GM19035 (cell line): ENCODE results near the gene POLE4.
A peak's percentile ranks its signal among the peaks of the same experiment; 100 is the strongest.

Source experiments
- ATAC-seq: cut with Tn5 transposase; IDR thresholded peaks from one replicate; pipeline ENCODE4 v1.9.1; 2021; ENCODE audit not compliant: unreplicated experiment

POLE4 gene

DNA sequence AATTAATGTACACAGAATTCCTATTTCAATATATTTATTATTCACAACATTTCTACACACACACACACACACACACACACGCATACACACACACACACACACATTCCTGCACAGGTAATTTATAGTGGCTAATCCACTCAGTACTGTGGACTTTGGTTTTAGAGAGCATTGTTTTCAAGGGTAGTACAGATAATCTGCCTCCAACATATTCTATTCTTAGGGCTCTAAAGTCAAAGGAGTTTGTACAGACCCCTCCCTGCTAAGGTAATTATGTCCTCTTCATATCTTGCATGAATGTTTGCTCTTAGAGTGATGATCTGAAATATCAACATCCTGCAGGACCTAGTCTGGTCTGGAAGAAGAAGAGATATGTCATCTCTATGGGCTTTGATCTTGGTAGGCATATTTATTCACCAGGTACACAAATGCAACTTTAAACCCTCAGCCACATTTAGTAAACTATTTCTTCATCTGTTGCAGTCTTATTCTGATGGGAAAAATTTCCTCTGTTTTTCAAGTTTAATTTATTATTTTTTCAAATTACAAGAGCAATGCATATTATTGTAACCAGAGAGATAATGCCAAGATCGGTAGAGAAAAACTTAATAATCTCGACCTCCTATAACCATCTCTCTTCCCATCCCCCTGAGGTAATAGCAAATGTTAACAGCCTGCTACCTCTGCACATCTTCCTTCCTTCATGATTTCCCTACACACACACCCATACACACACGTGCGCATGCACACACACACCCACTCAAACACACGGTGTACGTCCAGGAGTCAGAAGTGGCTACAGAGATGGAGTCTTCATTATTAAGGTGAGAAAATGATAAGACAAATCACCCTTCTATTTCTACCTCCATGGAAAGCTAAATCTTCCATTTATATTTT, 18.3 kb upstream of the POLE4 start:
- ATAC-seq, result no peak

DNA sequence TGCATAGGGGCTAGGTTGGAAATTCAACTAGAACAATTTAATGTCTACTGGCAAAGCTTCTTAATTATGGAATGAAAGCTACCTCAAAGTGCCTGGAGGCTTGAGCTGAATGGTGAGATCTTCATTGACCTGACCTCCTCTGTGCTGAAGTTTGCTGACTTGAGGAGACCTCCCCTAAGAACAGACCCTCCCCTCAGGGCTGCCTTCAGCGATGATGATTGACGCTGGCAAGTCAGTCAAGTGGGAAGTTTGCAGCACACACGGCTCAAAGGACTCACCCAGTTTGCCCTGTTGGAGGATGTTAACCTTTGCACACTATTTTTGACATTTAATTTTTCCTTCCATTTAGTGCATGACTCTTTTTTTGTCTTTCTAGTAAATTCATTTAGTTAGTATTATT, 17.2 kb upstream of the POLE4 start:
- no peak for ATAC-seq

DNA sequence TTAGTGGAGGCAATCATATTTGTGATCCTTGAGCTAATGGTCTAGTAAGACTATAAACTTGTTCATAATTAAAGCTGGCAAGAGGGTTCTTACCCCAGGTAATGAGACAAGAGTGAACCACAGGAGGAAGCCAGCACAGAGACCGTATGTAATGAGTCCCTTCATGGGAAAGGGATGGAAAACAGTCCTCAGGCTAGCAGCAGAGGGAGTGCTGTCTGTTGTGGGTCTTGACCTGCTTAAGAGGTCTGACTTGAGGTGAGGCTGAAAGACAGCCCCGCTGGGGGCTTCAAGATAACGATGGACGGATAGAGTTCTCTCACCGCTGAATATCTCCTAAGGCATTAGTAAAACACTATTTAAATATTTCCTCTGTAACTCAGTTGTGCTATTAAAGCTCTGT, 16.2 kb upstream of the POLE4 start:
- no peak for ATAC-seq

DNA sequence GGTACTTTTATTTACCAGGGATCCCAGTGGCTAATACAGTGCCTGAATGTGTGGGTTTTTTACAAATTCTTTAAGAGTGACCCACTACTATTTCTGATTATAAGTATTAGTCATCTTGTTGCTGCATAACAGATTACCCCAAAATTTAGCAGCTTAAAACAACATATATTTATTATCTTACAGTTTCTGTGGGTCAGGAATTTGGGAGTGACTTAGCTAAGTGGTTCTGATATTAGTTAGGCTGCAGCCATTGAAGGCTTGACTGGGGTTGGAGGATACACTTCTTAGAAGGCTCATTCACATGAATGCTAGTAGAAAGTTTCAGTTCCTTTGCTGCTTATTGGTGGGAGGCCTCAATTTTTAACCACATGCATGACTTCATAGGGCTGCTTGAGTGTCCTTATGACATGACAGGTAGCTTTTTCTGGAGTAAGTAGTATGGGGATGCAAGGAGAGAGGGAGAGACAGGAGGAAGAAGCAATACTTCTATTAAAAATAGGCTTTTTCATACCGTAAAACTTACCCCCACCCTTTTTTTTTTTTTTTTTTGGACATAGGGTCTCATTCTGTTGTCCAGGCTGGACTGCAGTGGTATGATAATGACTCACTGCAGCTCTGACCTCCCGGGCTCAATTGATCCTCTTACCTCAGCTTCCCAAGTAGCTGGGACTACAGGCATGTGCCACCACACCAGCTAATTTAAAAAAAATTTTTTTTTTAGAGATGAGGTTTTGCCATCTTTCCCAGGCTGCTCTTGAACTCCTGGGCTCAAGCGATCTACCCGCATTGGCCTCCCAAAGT, 13.3 kb upstream of the POLE4 start:
- ATAC-seq, result peak; percentile 100

DNA sequence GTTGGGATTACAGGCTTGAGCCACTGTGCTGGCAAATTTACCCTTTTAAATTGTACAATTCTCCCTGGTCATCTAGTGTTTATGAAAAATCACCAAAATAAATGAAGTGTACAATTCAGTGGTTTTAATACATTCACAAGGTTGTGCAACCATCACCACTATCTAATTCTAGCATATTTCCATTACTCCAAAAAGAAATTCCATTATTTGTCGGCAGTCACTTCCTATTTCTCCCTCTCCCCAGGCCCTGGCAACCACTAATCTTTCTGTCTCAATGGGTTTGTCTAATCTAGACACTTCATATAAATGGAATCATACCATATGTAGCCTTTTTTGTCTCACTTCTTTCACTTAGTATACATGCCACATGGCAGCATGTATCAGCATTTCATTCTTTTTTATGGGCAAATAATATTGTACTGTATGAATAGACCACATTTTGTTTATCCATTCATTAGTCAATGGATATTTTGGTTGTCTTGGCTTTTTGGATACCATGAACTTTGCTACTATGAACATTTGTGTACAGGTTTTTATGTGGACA, 12.6 kb upstream of the POLE4 start:
- no peak for ATAC-seq

DNA sequence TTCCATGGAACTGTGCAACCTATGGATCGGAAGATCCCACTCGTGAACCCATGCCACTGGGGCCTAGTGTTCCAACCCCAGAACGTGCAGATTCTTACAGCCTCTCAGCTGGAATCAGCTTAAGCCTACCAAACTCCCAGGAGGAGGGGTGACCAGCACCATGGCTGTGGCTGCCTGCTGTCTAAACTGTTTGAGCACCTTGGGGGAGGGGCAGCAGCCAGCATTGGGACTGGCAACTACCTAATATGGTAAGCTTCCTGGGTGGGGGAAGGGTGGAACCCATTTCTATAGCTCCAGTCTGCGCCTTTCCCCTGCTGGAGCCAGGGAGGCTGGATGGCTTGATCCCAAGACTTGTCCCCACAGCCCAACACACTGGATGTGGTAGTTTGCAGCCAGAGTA, 10.7 kb upstream of the POLE4 start:
- no peak for ATAC-seq

DNA sequence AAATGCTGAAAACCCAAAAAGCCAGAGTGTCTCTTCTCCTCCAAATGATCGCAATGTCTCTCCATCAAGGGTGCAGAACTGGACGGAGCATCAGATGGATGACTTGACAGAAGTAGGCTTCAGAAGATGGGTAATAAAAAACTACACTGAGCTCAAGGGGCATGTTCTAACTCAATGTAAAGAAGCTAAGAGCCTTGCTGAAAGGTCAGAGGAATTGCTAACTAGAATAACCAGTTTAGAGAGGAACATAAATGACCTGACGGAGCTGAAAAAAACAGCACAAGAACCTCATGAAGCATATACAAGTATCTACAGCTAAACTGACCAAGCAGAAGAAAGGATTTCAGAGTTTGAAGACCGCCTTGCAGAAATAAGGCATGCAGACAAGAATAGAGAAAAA, 9.7 kb upstream of the POLE4 start:
- no peak for ATAC-seq

DNA sequence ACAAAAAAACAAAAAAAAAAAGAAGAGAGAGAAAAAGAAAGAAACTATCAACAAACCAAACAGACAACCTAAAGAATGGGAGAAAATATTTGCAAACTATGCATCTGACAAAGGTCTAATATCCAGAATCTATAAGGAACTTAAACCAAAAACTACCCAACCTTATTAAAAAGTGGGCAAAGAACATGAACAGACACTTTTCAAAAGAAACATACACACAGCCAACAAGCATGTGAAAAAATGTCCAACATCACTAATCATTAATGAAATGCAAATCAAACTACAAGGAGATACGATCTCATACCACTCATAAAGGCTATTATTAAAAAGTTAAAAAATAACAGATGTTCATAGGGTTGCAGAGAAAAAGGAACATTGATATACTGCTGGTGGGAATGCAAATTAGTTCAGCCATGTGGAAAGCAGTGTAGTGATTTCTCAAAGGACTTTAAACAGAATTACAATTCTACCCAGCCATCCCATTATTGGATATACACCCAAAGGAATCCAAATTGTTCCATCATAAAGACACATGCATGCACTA, 7.2 kb upstream of the POLE4 start:
- no peak for ATAC-seq

DNA sequence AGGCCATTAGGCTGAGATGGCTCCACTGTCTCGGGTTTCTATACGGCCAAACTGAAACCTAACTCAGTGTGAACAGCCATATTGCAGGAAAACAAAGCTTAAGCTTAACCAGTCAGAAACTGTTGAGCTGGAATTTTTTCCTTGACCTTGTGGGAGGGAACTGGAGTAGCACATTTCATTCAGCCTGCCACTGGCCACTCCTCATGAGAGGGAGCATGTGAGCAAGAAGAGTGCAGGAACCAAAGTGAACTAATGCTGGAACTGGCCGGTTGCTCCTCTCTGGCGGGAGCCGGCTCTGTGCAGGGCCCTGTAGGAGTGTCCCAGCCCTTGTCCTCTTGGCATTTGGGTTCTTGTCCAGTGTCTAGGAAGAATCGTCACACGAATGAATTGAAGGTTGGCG, 5.9 kb upstream of the POLE4 start:
- no peak for ATAC-seq

DNA sequence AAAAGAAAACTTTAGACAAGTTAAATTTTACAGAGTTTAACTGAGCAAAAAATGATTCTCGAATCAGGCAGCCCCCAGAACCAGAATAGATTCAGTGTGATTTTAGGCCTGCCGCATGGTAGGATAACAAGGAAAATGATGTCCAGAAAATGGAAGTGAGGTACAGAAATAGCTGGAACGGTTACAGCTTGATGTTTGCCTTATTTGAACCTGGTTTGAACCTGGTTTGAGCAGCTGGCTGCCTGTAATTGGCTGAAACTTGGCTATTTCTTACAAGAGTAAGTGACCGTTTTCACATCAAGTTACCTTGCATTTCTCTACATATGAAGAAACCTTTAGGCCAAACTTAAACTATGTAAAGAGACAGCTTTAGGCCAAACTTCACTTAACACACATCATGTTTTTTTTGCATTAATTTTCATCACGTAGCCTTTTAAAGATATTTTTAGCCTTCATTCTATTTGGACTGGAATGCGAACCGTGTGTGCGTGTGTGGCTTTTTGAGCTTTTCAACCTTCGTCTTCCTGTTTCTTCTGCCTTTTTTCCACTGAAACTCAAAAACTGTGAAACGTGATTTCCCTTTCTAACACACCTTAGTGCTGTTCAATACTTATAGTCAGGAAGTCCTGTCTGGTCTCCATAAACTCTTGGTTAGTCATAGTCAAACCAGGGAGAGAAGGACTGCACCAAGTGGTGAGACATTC, 4.5 kb upstream of the POLE4 start:
- ATAC-seq, result no peak

DNA sequence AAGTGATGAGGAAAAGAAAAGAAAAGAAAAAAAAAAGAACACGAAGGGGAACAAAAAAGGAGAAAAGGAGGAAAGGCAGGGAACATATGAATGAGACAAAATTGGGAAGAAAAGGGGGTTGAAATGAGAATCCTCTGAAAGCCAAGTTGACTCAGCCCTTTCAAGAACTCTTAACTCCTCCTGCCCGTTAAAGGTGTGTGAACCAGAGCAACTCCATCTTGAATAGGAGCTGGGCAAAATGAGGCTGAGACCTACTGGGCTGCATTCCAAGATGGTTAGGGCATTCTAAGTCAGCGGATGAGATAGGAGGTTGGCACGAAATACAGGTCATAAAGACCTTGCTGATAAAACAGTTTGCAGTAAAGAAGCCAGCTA, 4.0 kb upstream of the POLE4 start:
- ATAC-seq, result no peak

DNA sequence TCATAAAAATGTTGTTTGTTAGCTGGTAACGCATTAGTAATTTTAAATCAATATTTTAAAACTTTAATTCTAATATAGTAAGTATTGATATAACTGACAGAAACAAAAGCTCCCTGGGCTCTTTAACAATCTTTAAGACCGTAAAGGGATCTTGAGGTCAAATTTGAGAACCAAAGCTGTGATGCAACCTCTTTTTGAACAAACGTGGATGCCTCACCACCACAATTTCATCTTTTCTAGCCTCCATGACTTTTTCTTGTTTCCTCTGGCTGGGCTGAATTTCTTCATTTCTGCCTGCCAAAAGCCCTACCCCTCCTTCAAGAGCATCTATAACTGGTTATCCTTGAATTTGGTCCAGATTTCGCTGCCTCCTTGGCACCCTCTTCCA, 563 bp upstream of the POLE4 start:
- ATAC-seq, result no peak

DNA sequence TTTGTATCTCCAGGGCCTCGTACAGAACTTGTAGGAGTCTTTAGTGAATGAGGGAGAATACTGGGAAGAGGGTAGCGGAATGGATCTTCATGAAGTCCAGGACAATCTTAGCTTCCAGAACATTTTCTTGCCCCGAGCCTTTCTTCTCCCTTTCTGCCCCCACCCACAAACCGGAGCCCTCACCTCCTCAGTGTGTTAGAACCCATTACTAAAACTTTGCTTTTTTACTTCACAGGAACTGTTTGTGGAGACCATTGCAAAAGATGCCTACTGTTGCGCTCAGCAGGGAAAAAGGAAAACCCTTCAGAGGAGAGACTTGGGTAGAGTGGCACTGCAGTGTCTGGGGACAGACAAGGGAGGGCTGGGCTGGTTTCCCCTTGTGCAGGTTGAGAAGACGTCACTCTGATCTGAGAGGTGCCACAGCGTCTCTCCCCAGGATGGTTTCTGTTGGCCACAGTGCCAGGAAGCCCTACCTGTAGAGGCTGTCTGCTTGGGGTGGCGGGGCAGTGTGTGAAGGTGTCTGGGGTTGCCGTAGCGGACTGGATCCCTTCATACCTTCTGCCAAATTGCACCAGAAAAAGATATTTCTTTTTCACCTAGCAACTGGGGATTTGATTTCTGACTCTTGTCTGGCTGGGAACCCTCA, 786 bp downstream of the POLE4 start:
- no peak for ATAC-seq

DNA sequence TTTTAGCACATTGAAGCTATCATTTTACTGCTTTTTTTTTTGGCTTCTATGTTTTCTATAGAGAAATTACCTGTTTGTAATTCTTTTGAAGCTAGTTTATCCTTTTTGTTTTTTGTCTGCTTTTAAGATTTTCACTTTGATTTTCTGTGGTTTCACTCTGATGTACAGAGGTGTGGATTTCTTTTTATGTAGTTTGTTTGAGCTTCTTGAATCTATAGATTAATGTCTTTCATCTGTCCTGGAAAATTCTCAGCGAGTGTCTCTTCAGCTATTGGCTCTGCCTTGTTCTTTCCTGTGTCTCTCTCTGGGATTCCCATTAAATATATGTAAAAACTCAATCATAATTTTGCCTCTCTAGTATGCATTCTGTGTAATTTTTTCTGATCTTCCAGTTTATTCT, 8.4 kb downstream of the POLE4 start:
- ATAC-seq, result no peak

DNA sequence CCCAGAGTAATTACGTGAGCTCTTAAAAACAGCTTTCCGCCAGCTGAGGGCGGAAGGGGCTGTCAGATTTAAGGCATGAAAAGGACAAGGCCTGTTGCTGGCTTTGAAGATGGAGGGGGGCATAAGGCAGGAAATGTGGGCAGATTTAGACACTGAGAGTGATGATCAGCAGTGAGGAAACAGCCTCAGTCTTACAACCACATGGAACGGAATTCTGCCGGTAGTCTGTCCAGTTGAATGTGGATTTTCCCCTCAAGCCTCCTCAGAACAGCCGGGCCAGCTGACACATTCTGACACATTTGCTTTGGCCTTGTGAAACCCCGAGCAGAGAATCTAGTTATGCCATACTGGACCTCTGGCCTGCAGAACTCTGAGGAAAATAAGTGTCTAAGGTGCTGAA, 16.6 kb downstream of the POLE4 start:
- no peak for ATAC-seq

DNA sequence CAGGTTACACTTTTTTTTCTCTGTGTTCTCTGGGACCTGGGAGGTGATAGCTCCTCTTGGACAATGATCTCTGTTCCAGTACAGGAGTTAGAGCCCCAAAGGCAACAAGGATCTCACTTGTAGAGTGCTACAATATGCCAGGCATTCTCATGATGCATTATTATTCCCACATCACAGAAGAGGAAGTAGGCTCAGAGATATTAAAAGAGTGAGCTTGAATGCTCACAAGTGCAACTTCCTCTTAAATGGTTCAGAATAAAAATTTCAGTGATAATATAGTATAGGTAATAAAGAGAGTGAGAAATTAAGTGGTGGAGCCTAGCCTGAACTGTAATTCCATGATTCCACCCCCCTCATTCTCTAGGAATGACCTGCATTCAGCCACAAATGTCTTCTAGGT, 21.4 kb downstream of the POLE4 start:
- ATAC-seq, result no peak

DNA sequence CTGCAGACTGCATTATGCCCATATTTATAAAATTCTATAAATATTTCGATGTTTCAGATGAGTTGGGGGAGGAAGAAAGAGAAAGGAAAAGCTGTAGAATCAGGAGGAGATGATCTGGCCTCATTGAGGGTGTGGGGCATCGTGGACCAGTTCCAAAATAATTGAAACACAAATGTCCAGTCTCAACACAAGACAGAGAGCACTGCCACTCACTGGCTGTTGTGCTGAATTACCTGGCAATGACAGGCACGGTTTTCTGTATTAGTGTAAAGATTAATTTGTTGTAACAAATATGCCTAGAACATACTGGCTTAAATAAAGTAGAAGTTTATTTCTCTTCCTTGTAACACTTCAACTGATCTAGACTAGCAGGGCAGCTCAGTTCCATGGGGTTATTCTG, 24.1 kb downstream of the POLE4 start:
- no peak for ATAC-seq

DNA sequence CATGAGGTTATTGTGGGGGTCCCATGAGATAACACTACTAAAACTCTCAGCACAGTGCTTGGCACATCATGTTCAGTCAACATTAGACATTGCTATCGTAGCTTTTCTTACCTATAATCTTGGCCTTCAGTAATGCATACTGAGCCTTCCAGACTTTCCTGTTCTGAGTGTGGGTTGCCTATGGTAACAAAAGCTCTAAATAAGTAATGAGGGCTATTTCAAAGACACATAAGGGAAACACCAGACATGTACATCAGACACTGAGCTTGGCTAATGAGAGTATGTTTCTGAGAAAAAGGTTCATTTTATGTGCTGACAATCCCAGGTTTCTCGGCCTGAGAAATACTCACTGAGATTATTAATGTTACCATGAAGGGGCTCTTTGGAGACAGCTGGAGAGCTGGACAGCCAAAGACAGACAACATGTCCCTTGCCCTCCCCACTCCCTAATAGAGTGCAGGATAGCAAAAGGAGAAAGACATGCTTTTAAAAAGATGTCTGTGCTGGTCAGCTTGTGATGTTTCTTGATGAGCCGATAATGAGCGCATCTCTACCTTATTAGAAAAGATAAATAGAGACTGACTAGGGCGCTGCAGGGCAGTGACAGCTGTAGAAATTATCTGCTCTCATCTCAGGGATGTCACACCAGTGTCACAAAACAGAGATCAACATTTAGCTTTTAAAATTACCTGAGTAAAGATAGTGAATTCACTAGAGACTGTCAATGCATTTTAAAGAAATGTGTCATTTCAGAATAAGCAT, 25.4 kb downstream of the POLE4 start:
- no peak for ATAC-seq

DNA sequence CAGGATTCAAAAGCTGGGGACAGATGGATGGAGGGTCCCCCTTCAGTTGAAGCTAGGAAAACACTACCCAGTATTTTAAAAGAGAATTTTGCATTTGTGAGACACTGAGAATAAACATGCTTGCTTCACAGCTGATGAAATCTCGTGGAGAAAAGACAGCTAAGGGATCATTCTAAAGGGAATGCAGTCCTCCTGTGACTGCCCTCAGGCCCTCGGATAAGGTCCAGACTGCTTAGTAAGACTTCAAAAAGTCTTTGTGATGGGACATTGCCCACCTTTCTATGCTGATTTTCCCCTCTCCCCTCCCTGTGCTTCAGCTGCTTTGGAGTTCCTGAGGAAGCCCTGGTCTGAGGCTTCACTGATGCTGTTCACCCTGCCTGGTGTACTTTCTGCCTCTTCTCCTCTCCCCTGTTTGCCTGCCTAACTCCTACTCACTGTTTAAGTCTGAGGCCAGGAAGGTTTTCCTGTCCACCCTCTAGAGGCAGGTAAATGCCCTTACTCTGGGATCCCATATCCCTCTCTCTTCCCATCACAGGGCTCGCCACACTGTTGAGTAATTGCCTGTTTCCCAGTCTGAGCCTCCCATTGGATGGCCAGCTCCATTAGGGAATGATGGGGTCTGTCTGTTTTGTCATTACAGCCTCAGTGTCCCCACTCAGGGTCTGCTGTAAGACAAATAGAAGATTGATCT, 26.6 kb downstream of the POLE4 start:
- ATAC-seq, result no peak
